Body of pancreas (tissue), 4 donors: Measurements from ENCODE around the gene RBM19. TPM values are rescaled to one million over a fixed set of nuclear protein-coding genes. Genes with fewer than 3 reads are reported as not detected.

Source experiments
- ATAC-seq: fragments of 150-250 bp; one replicate; pipeline ENCODE4 v1.9.1; 2016
- DNase-seq, 4 donors: peaks; one replicate each; pipeline ENCODE4 v3.0.0-alpha.2; 2019
- H3K27ac ChIP-seq, 4 donors: fragments of 200-600 bp; sonication (generic); 1 replicate in 3 of 4; 2 replicates in 1 of 4; pipeline versions ENCODE4 v1.5.1 to v1.6.1; 2016 to 2019; ENCODE audit warnings: mild to moderate bottlenecking in 1 of 4, mixed read lengths in 1 of 4, moderate library complexity in 1 of 4
- H3K27me3 ChIP-seq, 2 donors: fragments of 200-600 bp; sonication (generic); one replicate each; pipeline ENCODE4 v1.6.0; 2016; ENCODE audit warnings: mild to moderate bottlenecking in 1 of 2
- H3K36me3 ChIP-seq, 2 donors: fragments of 200-600 bp; sonication (generic); replicated peaks in 1 of 2; 2 replicates each; pipeline ENCODE4 v1.5.1; 2016; ENCODE audit warnings: low read depth in 2 of 2; ENCODE audit not compliant: insufficient read depth in 1 of 2
- H3K4me1 ChIP-seq: fragments of 200-600 bp; sonication (generic); one replicate; pipeline ENCODE4 v1.6.0; 2016
- H3K4me3 ChIP-seq, 2 donors: fragments of 200-600 bp; sonication (generic); 1 replicate in 1 of 2; 2 replicates in 1 of 2; pipeline ENCODE4 v1.5.1; 2016 to 2019
- H3K9me3 ChIP-seq, 3 donors: fragments of 200-600 bp; sonication (generic); 1 replicate in 2 of 3; 2 replicates in 1 of 3; pipeline ENCODE4 v1.5.1; 2016
- POLR2A ChIP-seq, 3 donors: fragments of 450-650 bp; IDR thresholded peaks; one replicate each; pipeline ENCODE4 v1.6.1; 2016; ENCODE audit warnings: antibody characterized with exemption in 3 of 3, mild to moderate bottlenecking in 2 of 3
- WGBS, 2 donors: methylation state at CpG; one replicate each; pipeline ENCODE4 v1.1.5; 2017; 5-methylcytosine and 5-hydroxymethylcytosine counted together
- intact Hi-C: fragments of 100-400 bp; cut with DNase I; formaldehyde crosslinking; loops from one replicate; pipeline ENCODE4 v1.15.1; 2023
- total RNA-seq, 2 donors: library from RNA; depleted of rRNA; stranded (reverse); fragments of >200 nt; gene quantifications; one replicate each; pipeline ENCODE4 v1.1.0, GENCODE V29; 2016
- TF ChIP-seq, protein P1 (sequence below), 7 experiments: fragments of 450-650 bp in 4 of 7; fragments of 200-600 bp in 3 of 7; sonication (generic) in 3 of 7; IDR thresholded peaks; one replicate each; pipeline ENCODE4 v1.5.1; 2016 to 2019; ENCODE audit warnings: antibody characterized with exemption in 7 of 7

Gene RBM19
- total RNA-seq, 2 donors from 2014 or later = 18.4 to 36.3 TPM

DNA sequence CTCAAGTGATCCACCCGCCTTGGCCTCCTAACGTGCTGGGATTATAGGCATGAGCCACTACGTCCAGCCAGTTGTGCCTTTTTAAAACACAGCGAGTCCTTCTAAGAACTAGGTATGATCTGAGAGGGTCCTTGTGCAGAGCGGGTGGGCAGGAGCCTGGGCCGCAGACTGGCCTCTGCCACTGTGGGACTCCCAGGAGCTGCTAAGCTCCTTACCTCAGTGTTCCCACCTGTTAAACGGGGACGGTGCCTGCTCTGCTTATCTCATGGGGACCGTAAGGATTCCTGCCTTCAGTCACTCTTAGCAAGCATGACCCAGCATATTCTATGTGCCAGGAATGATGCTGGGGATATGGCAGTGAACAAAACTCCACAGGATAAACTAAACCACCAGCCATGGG, 136.9 kb downstream of the RBM19 start:
- DNase-seq (no peak), ATAC-seq (no peak)
- WGBS, 2 donors = 92 to 94% methylated on average over 6 to 9 of the region's 9 CpGs
- H3K36me3 ChIP-seq = no peaks in the 10 kb centered on the region
- no peak for TF ChIP-seq POLR2A (IDR thresholded peaks at IDR 0.05)
- TF ChIP-seq, protein P1, sequence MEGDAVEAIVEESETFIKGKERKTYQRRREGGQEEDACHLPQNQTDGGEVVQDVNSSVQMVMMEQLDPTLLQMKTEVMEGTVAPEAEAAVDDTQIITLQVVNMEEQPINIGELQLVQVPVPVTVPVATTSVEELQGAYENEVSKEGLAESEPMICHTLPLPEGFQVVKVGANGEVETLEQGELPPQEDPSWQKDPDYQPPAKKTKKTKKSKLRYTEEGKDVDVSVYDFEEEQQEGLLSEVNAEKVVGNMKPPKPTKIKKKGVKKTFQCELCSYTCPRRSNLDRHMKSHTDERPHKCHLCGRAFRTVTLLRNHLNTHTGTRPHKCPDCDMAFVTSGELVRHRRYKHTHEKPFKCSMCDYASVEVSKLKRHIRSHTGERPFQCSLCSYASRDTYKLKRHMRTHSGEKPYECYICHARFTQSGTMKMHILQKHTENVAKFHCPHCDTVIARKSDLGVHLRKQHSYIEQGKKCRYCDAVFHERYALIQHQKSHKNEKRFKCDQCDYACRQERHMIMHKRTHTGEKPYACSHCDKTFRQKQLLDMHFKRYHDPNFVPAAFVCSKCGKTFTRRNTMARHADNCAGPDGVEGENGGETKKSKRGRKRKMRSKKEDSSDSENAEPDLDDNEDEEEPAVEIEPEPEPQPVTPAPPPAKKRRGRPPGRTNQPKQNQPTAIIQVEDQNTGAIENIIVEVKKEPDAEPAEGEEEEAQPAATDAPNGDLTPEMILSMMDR (IDR thresholded peaks at IDR 0.05) = no peak
- no peaks in the 10 kb centered on the region for H3K4me1 ChIP-seq
- H3K27ac ChIP-seq = no peak overlapping the region
- no peaks in the 10 kb centered on the region for H3K9me3 ChIP-seq
- H3K4me3 ChIP-seq = no peak overlapping the region
- H3K27me3 ChIP-seq = no peaks in the 10 kb centered on the region
- intact Hi-C loops = no loop called here

DNA sequence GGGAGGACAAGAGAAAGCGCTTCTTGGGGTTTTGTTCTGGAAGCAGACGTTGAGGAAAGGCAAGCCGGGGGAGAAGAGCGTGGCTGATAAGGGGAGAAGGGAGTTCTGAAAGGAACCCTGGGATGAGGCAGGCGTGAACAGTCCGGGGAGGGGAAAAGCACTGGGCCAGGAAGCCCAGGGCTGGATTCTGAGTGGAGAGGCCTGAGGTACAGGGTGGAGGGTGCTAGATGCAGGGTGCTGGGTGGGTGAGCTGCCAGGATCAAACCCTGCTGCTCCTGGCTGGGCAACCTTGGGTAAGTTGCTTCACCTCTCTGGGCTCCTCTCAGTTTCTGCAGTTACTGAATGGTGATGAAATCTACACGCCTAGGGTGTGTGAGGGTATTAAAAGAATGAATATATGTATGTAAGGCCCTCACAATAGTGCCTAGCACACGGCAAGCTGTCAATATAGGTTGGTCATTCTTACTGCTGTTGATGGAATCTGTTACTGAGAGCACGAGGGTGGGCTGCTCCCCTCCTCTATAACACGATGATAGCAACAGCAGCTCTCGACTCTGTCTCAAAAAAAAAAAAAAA, 138.5 kb downstream of the RBM19 start:
- no peaks in the 10 kb centered on the region for H3K36me3 ChIP-seq
- H3K27ac ChIP-seq = no peak overlapping the region
- DNase-seq = no peak
- no peak for ATAC-seq
- WGBS, 2 donors = 72 to 86% methylated on average over 11 of the region's 11 CpGs
- TF ChIP-seq, protein P1 (IDR thresholded peaks at IDR 0.05) = no peak
- intact Hi-C loops = no loop called here
- no peaks in the 10 kb centered on the region for H3K27me3 ChIP-seq
- no peaks in the 10 kb centered on the region for H3K9me3 ChIP-seq
- no peaks in the 10 kb centered on the region for H3K4me1 ChIP-seq
- no peak overlapping the region for H3K4me3 ChIP-seq

DNA sequence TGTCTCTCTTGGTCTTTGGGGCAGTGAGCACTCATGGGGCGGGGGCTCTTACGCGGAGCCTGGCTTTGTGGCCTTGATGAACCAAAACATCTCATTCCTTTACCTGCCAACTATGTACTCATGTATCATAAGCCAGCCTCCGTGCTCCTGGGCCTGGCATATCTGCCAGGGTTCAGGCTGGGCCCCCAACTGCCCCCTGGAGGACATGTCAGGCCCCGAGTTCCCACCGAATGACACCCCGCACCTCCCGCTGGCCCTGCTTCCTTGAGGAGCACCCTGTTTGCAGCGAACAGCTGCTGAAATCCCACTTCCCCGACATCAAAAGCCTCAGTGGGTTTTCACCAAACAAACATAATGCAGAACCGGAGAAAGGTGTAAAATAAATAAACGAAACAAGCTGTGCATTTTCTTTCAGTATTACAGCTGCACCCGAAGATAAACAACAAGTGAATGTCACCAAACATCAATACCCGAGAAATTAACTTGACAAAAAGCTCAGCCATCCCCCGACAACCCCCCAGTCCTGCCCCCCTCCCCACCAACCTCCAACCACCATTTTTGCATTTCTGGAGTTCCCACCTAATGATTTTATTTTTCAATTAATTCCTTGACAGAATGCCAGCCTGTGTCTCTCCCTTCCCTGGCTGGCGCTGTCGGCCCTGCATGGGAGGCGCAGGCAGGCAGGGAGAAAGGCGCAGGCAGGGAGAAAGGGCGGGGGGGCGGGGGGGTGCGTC, 139.2 kb downstream of the RBM19 start:
- ATAC-seq (no peak), DNase-seq (no peak)
- intact Hi-C loops = no loop called here
- TF ChIP-seq, protein P1 (IDR thresholded peaks at IDR 0.05) = no peak
- TF ChIP-seq POLR2A (IDR thresholded peaks at IDR 0.05) = no peak
- no peaks in the 10 kb centered on the region for H3K9me3 ChIP-seq
- H3K27ac ChIP-seq = no peak overlapping the region
- no peaks in the 10 kb centered on the region for H3K27me3 ChIP-seq
- H3K4me1 ChIP-seq = no peaks in the 10 kb centered on the region
- 84 to 88% methylated on average over 21 of the region's 22 CpGs for WGBS, 2 donors
- H3K36me3 ChIP-seq = no peaks in the 10 kb centered on the region
- H3K4me3 ChIP-seq = no peak overlapping the region

DNA sequence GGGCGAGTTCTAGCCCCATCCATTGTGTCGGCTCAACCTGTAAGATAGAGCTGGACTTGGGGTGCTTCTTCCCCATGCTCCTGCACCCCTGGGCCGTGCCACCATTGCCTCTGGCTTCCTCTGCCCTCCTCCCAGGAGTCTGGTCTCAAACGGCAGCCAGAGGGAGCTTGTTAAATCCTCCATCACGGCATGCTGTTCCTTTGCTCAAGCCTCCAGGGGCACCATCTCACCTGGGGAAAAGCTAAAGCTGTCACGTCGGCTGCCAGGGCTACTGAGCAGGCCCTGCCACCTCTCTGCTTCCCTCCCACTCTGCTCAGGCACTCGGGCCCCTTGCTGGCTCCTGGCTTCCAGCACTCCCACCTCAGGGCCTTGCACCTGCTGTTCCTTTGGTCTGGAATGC, 140.4 kb downstream of the RBM19 start:
- Histone ChIP-seq H3K27ac (no peak overlapping the region), H3K4me3 (no peak overlapping the region), H3K9me3 (no peaks in the 10 kb centered on the region), H3K4me1 (no peaks in the 10 kb centered on the region), H3K27me3 (no peaks in the 10 kb centered on the region), H3K36me3 (no peaks in the 10 kb centered on the region)
- no peak for DNase-seq
- TF ChIP-seq POLR2A (IDR thresholded peaks at IDR 0.05) = no peak
- TF ChIP-seq, protein P1 (IDR thresholded peaks at IDR 0.05) = no peak
- intact Hi-C loops = no loop called here
- 81 to 82% methylated on average over 5 to 8 of the region's 8 CpGs for WGBS, 2 donors
- ATAC-seq = no peak

DNA sequence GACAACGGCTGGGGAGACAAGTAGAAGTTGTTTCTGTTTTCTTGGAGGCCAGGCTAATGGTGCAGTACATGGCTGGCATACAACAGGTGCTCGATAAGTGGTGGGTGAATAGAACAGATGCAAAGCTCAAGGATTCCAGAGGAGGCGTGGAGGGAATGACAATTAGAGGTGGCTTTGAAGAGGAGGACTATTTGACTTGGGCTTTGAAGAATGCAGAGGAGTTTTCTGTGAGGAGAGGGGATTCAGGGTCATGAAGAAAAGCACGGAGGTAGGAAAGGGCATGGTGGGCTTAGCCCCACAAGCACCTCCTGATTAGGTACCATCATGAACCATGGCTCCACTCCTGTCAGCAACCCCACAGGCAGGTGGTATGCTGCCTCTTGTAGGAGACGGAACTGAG, 142.3 kb downstream of the RBM19 start:
- WGBS, 2 donors = 90 to 92% methylated on average over 5 of the region's 5 CpGs
- H3K36me3 ChIP-seq = no peaks in the 10 kb centered on the region
- no peak overlapping the region for H3K4me3 ChIP-seq
- no peaks in the 10 kb centered on the region for H3K27me3 ChIP-seq
- no peak for TF ChIP-seq POLR2A (IDR thresholded peaks at IDR 0.05)
- TF ChIP-seq, protein P1 (IDR thresholded peaks at IDR 0.05) = no peak
- no peak overlapping the region for H3K27ac ChIP-seq
- DNase-seq (no peak), ATAC-seq (no peak)
- intact Hi-C loops = no loop called here
- H3K4me1 ChIP-seq = no peaks in the 10 kb centered on the region
- no peaks in the 10 kb centered on the region for H3K9me3 ChIP-seq
